H9 (cell line): ENCODE results near the gene LIMS2. TPM values are rescaled to one million over a fixed set of nuclear protein-coding genes. Genes with fewer than 3 reads are reported as not detected.

Source experiments
- DNase-seq: peaks from one replicate; pipeline ENCODE4 v3.0.0-alpha.2; 2017
- H2AFZ ChIP-seq: one replicate; pipeline ENCODE4 v1.6.1; 2013; ENCODE audit warnings: mild to moderate bottlenecking, low read length, control low read depth, moderate library complexity
- H2AK5ac ChIP-seq: 2 replicates; pipeline ENCODE4 v1.6.1; 2013; ENCODE audit warnings: low read length, control low read depth, mixed read lengths; ENCODE audit not compliant: insufficient read length
- H2BK120ac ChIP-seq: one replicate; pipeline ENCODE4 v1.6.1; 2013; ENCODE audit warnings: low read depth, mild to moderate bottlenecking, low read length, control low read depth, inconsistent platforms; ENCODE audit not compliant: poor library complexity, severe bottlenecking
- H2BK12ac ChIP-seq: 2 replicates; pipeline ENCODE4 v1.6.1; 2013; ENCODE audit warnings: low read length, control low read depth, mixed read lengths, low read depth; ENCODE audit not compliant: insufficient read length
- H2BK15ac ChIP-seq: 2 replicates; pipeline ENCODE4 v1.6.1; 2013; ENCODE audit warnings: low read depth, low read length, control low read depth
- H2BK20ac ChIP-seq: one replicate; pipeline ENCODE4 v1.6.1; 2013; ENCODE audit warnings: low read depth, mild to moderate bottlenecking, low read length, control low read depth, inconsistent platforms; ENCODE audit not compliant: poor library complexity, severe bottlenecking
- H2BK5ac ChIP-seq: 2 replicates; pipeline ENCODE4 v1.6.1; 2013; ENCODE audit warnings: low read length, control low read depth, mixed read lengths; ENCODE audit not compliant: insufficient read length
- H3K14ac ChIP-seq: 2 replicates; pipeline ENCODE4 v1.6.1; 2013; ENCODE audit warnings: low read length, control low read depth; ENCODE audit not compliant: insufficient read depth
- H3K18ac ChIP-seq: 2 replicates; pipeline ENCODE4 v1.6.1; 2013; ENCODE audit warnings: low read depth, mild to moderate bottlenecking, mixed read lengths, low read length, control low read depth; ENCODE audit not compliant: insufficient read length
- H3K23ac ChIP-seq: 2 replicates; pipeline ENCODE4 v1.6.1; 2013; ENCODE audit warnings: low read length, control low read depth, mixed read lengths, low read depth; ENCODE audit not compliant: insufficient read length
- H3K23me2 ChIP-seq: 2 replicates; pipeline ENCODE4 v1.6.1; 2013; ENCODE audit warnings: low read depth, mild to moderate bottlenecking, mixed read lengths, low read length, control low read depth; ENCODE audit not compliant: insufficient read length, poor library complexity, severe bottlenecking
- H3K27ac ChIP-seq: 2 replicates; pipeline ENCODE4 v1.5.1; 2013; ENCODE audit warnings: low read length, control low read depth, mixed read lengths, low read depth; ENCODE audit not compliant: insufficient read length
- H3K27me3 ChIP-seq: 2 replicates; pipeline ENCODE4 v1.6.1; 2013; ENCODE audit warnings: low read length, control low read depth, inconsistent platforms; ENCODE audit not compliant: insufficient read depth
- H3K4ac ChIP-seq: 2 replicates; pipeline ENCODE4 v1.6.1; 2013; ENCODE audit warnings: low read depth, mild to moderate bottlenecking, control low read depth, inconsistent platforms, low read length, moderate library complexity
- H3K4me1 ChIP-seq: 2 replicates; pipeline ENCODE4 v1.6.1; 2013; ENCODE audit warnings: low read length, control low read depth, inconsistent platforms; ENCODE audit not compliant: insufficient read depth
- H3K4me2 ChIP-seq: 2 replicates; pipeline ENCODE4 v1.6.1; 2013; ENCODE audit warnings: low read length, control low read depth, mixed read lengths; ENCODE audit not compliant: insufficient read length, insufficient read depth
- H3K56ac ChIP-seq: 2 replicates; pipeline ENCODE4 v1.6.1; 2013; ENCODE audit warnings: low read depth, mild to moderate bottlenecking, mixed read lengths, low read length, control low read depth; ENCODE audit not compliant: insufficient read length
- H3K79me1 ChIP-seq: 2 replicates; pipeline ENCODE4 v1.6.1; 2013; ENCODE audit warnings: low read depth, mild to moderate bottlenecking, moderate library complexity, low read length, control low read depth, inconsistent platforms; ENCODE audit not compliant: insufficient read depth, poor library complexity, severe bottlenecking
- H3K79me2 ChIP-seq: 2 replicates; pipeline ENCODE4 v1.6.1; 2013; ENCODE audit warnings: low read length, control low read depth, inconsistent platforms; ENCODE audit not compliant: insufficient read depth
- H3K9ac ChIP-seq: 2 replicates; pipeline ENCODE4 v1.6.1; 2013; ENCODE audit warnings: low read length, control low read depth, mixed read lengths; ENCODE audit not compliant: insufficient read length; ENCODE audit errors: extremely low read depth
- H3K9me3 ChIP-seq: one replicate; pipeline ENCODE4 v1.6.1; 2013; ENCODE audit warnings: low read depth, low read length, inconsistent platforms; ENCODE audit not compliant: control insufficient read depth
- H3T11ph ChIP-seq: one replicate; pipeline ENCODE4 v1.6.1; 2013; ENCODE audit warnings: mild to moderate bottlenecking, low read length, control low read depth, inconsistent platforms
- H4K20me1 ChIP-seq: one replicate; pipeline ENCODE4 v1.6.1; 2013; ENCODE audit not compliant: control insufficient read depth, insufficient read length, insufficient read depth
- H4K5ac ChIP-seq: 2 replicates; pipeline ENCODE4 v1.6.1; 2013; ENCODE audit warnings: low read depth, mild to moderate bottlenecking, mixed read lengths, low read length, control low read depth; ENCODE audit not compliant: insufficient read length
- H4K8ac ChIP-seq: replicated peaks from 2 replicates; pipeline ENCODE4 v1.6.1; 2013; ENCODE audit warnings: low read length, control low read depth, mixed read lengths, low read depth; ENCODE audit not compliant: insufficient read length
- H4K91ac ChIP-seq: 2 replicates; pipeline ENCODE4 v1.6.1; 2013; ENCODE audit warnings: low read depth, mild to moderate bottlenecking, moderate library complexity, mixed read lengths, low read length, control low read depth; ENCODE audit not compliant: insufficient read length
- H3K27ac Mint-ChIP-seq, 3 experiments: 2 replicates in 2 of 3; 3 replicates in 1 of 3; pipeline ENCODE4 v1.8.0; 2020 to 2021; ENCODE audit warnings: mixed read lengths in 3 of 3, mild to moderate bottlenecking in 1 of 3, moderate library complexity in 1 of 3
- H3K27me3 Mint-ChIP-seq: 2 replicates; pipeline ENCODE4 v1.8.0; 2021; ENCODE audit warnings: low read depth, mild to moderate bottlenecking, moderate library complexity, mixed read lengths
- H3K36me3 Mint-ChIP-seq, 3 experiments: 2 replicates in 2 of 3; 3 replicates in 1 of 3; pipeline ENCODE4 v1.8.0; 2020 to 2021; ENCODE audit warnings: low read depth in 3 of 3, mixed read lengths in 3 of 3; ENCODE audit not compliant: insufficient read depth in 1 of 3
- H3K4me1 Mint-ChIP-seq, 2 experiments: 2 replicates each; pipeline ENCODE4 v1.8.0; 2020; ENCODE audit warnings: mixed read lengths in 2 of 2
- H3K4me3 Mint-ChIP-seq, 2 experiments: 2 replicates in 1 of 2; 3 replicates in 1 of 2; pipeline ENCODE4 v1.8.0; 2020 to 2021; ENCODE audit warnings: mild to moderate bottlenecking in 2 of 2, mixed read lengths in 2 of 2, moderate library complexity in 1 of 2
- H3K9me3 Mint-ChIP-seq, 2 experiments: 2 replicates in 1 of 2; 3 replicates in 1 of 2; pipeline ENCODE4 v1.8.0; 2020; ENCODE audit warnings: mild to moderate bottlenecking in 2 of 2, mixed read lengths in 2 of 2, moderate library complexity in 1 of 2
- WGBS: extraction: QIAGEN DNeasy Blood & Tissue Kit; methylation state at CpG from one replicate; pipeline ENCODE4 v1.1.7; 2013; ENCODE audit warnings: missing lambda C conversion rate, low lambda C conversion rate, mixed read lengths; ENCODE audit not compliant: insufficient read length; ENCODE audit errors: extremely low coverage; 5-methylcytosine and 5-hydroxymethylcytosine counted together
- total RNA-seq: library from RNA; stranded (reverse); gene quantifications from 2 replicates; pipeline ENCODE4 v1.2.1, GENCODE V29; 2021
- TF ChIP-seq, protein P1 (sequence below): fragments of 200-600 bp; sonication (generic); conservative IDR thresholded peaks from 3 replicates; pipeline ENCODE4 v1.8.0; 2021; ENCODE audit warnings: antibody characterized with exemption, mild to moderate bottlenecking

Gene LIMS2
- total RNA-seq, 1 experiment from 2014 or later: 5.9 TPM

- Histone ChIP-seq H3K23me2 (no peaks in the 10 kb centered on the region), H2AFZ (no peak overlapping the region), H3K4ac (no peak overlapping the region), H3K56ac (no peak overlapping the region), H2BK120ac (no peak overlapping the region), H2BK15ac (no peak overlapping the region), H3K14ac (no peak overlapping the region), H2BK5ac (no peak overlapping the region), H4K8ac (no peak overlapping the region), H2AK5ac (no peak overlapping the region), H4K5ac (no peak overlapping the region), H3K9me3 (peaks cover 5% of the 10 kb centered on the region), H3K9ac (no peak overlapping the region), H3K23ac (no peak overlapping the region), H3K79me1 (no peaks in the 10 kb centered on the region), H3K18ac (no peak overlapping the region), H3K79me2 (no peaks in the 10 kb centered on the region), H4K91ac (no peak overlapping the region), H3K4me2 (no peak overlapping the region), H3T11ph (no peak overlapping the region), H3K27ac (no peak overlapping the region), H4K20me1 (no peaks in the 10 kb centered on the region), H2BK12ac (no peak overlapping the region), H3K4me1 (no peaks in the 10 kb centered on the region), H3K27me3 (no peaks in the 10 kb centered on the region), H2BK20ac (no peak overlapping the region)
- Mint-ChIP-seq H3K9me3 (peaks cover 6 to 10% of the 10 kb centered on the region in 2 experiments; a peak in 4 of 5 replicates), H3K4me3 (no peak overlapping the region), H3K27ac (no peak overlapping the region), H3K4me1 (no peaks in the 10 kb centered on the region), H3K27me3 (peaks cover 6% of the 10 kb centered on the region), H3K36me3 (no peaks in the 10 kb centered on the region; a peak in 1 of 7 replicates)
- DNase-seq: no peak
- TF ChIP-seq, protein P1, sequence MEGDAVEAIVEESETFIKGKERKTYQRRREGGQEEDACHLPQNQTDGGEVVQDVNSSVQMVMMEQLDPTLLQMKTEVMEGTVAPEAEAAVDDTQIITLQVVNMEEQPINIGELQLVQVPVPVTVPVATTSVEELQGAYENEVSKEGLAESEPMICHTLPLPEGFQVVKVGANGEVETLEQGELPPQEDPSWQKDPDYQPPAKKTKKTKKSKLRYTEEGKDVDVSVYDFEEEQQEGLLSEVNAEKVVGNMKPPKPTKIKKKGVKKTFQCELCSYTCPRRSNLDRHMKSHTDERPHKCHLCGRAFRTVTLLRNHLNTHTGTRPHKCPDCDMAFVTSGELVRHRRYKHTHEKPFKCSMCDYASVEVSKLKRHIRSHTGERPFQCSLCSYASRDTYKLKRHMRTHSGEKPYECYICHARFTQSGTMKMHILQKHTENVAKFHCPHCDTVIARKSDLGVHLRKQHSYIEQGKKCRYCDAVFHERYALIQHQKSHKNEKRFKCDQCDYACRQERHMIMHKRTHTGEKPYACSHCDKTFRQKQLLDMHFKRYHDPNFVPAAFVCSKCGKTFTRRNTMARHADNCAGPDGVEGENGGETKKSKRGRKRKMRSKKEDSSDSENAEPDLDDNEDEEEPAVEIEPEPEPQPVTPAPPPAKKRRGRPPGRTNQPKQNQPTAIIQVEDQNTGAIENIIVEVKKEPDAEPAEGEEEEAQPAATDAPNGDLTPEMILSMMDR: no peak
- no CpG with 5 or more reads among the region's 1 CpG for WGBS
These were observed 64.8 kb downstream of the LIMS2 start for GRCh38 chr2:127610561-127610960.
